ENCODE data around the gene HSPA12B. TPM values are rescaled to one million over a fixed set of nuclear protein-coding genes. Genes with fewer than 3 reads are reported as not detected.

HSPA12B gene
- total and polyA plus RNA-seq, 2 of the 13 experiments (the other 11 are each of a cell fraction or from before 2014, with no cell fraction given), result 0.01 TPM; not detected in 1

- TF ChIP-seq, protein P1, sequence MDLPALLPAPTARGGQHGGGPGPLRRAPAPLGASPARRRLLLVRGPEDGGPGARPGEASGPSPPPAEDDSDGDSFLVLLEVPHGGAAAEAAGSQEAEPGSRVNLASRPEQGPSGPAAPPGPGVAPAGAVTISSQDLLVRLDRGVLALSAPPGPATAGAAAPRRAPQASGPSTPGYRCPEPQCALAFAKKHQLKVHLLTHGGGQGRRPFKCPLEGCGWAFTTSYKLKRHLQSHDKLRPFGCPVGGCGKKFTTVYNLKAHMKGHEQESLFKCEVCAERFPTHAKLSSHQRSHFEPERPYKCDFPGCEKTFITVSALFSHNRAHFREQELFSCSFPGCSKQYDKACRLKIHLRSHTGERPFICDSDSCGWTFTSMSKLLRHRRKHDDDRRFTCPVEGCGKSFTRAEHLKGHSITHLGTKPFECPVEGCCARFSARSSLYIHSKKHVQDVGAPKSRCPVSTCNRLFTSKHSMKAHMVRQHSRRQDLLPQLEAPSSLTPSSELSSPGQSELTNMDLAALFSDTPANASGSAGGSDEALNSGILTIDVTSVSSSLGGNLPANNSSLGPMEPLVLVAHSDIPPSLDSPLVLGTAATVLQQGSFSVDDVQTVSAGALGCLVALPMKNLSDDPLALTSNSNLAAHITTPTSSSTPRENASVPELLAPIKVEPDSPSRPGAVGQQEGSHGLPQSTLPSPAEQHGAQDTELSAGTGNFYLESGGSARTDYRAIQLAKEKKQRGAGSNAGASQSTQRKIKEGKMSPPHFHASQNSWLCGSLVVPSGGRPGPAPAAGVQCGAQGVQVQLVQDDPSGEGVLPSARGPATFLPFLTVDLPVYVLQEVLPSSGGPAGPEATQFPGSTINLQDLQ (CRISPR knock-in tag; IDR thresholded peaks at IDR 0.05), result no peak
- TF ChIP-seq ZNF256 (CRISPR knock-in tag; conservative IDR thresholded peaks at IDR 0.05), result no peak
- no peak for TF ChIP-seq BHLHE40 (IDR thresholded peaks at IDR 0.05; ENCODE audit: low read length)
- TF ChIP-seq NFKB2 (CRISPR knock-in tag; IDR thresholded peaks at IDR 0.05; ENCODE audit: borderline replicate concordance), result no peak; the same call in 1 of the 2 replicates
- TF ChIP-seq, protein P2, sequence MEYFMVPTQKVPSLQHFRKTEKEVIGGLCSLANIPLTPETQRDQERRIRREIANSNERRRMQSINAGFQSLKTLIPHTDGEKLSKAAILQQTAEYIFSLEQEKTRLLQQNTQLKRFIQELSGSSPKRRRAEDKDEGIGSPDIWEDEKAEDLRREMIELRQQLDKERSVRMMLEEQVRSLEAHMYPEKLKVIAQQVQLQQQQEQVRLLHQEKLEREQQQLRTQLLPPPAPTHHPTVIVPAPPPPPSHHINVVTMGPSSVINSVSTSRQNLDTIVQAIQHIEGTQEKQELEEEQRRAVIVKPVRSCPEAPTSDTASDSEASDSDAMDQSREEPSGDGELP (IDR thresholded peaks at IDR 0.05; ENCODE audit: borderline replicate concordance, low read depth), result peak; percentile 24; the same call in 1 of the 2 replicates
- TF ChIP-seq SUZ12 (IDR thresholded peaks at IDR 0.05; ENCODE audit: low read depth, low read length), result no peak
- no peak for TF ChIP-seq PBX3 (CRISPR knock-in tag; IDR thresholded peaks at IDR 0.05; ENCODE audit: borderline replicate concordance)
- no peak for TF ChIP-seq RORA (CRISPR knock-in tag; IDR thresholded peaks at IDR 0.05)
- no peak for TF ChIP-seq ZMAT3 (CRISPR knock-in tag; conservative IDR thresholded peaks at IDR 0.05)
- no peak for TF ChIP-seq ZNF816 (CRISPR knock-in tag; IDR thresholded peaks at IDR 0.05; ENCODE audit: borderline replicate concordance)
- no peak for TF ChIP-seq NR2F6 (IDR thresholded peaks at IDR 0.05)
- no peak for TF ChIP-seq NR2F6 (CRISPR knock-in tag; IDR thresholded peaks at IDR 0.05)
- TF ChIP-seq, protein P3, sequence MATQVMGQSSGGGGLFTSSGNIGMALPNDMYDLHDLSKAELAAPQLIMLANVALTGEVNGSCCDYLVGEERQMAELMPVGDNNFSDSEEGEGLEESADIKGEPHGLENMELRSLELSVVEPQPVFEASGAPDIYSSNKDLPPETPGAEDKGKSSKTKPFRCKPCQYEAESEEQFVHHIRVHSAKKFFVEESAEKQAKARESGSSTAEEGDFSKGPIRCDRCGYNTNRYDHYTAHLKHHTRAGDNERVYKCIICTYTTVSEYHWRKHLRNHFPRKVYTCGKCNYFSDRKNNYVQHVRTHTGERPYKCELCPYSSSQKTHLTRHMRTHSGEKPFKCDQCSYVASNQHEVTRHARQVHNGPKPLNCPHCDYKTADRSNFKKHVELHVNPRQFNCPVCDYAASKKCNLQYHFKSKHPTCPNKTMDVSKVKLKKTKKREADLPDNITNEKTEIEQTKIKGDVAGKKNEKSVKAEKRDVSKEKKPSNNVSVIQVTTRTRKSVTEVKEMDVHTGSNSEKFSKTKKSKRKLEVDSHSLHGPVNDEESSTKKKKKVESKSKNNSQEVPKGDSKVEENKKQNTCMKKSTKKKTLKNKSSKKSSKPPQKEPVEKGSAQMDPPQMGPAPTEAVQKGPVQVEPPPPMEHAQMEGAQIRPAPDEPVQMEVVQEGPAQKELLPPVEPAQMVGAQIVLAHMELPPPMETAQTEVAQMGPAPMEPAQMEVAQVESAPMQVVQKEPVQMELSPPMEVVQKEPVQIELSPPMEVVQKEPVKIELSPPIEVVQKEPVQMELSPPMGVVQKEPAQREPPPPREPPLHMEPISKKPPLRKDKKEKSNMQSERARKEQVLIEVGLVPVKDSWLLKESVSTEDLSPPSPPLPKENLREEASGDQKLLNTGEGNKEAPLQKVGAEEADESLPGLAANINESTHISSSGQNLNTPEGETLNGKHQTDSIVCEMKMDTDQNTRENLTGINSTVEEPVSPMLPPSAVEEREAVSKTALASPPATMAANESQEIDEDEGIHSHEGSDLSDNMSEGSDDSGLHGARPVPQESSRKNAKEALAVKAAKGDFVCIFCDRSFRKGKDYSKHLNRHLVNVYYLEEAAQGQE (IDR thresholded peaks at IDR 0.05; ENCODE audit: borderline replicate concordance in 1 of 2, low read depth in 1 of 2, low read length in 2 of 2), result no peak
- TF ChIP-seq SP5 (CRISPR knock-in tag; IDR thresholded peaks at IDR 0.05; ENCODE audit: borderline replicate concordance, low read depth), result no peak
- TF ChIP-seq NKX3-1 (CRISPR knock-in tag; IDR thresholded peaks at IDR 0.05), result no peak
- TF ChIP-seq NCOA5 (CRISPR knock-in tag; IDR thresholded peaks at IDR 0.05), result no peak
- no peak for TF ChIP-seq HOXA7 (CRISPR knock-in tag; IDR thresholded peaks at IDR 0.05)
- TF ChIP-seq SAP130 (CRISPR knock-in tag; IDR thresholded peaks at IDR 0.05; ENCODE audit: low read depth), result peak; percentile 82
- peak; percentile 80 for TF ChIP-seq HNF4A (CRISPR knock-in tag; IDR thresholded peaks at IDR 0.05)
- no peak for TF ChIP-seq ZNF737 (CRISPR knock-in tag; IDR thresholded peaks at IDR 0.05; ENCODE audit: borderline replicate concordance)
- no peak for TF ChIP-seq NR0B2 (CRISPR knock-in tag; IDR thresholded peaks at IDR 0.05)
These were observed 65.3 kb downstream of the HSPA12B start (continued) for GRCh38 chr20:3797592-3798372.

Data from HepG2 (cell line).